WTC11 (cell line): ENCODE results near the gene NEDD4L. TPM values are rescaled to one million over a fixed set of nuclear protein-coding genes. Genes with fewer than 3 reads are reported as not detected.

ENCODE experiments used
- ATAC-seq: fragments of 200-7000 bp; cut with Tn5 transposase; 2 replicates; pipeline ENCODE4 v1.10.0; 2021; ENCODE audit warnings: mild to moderate bottlenecking, moderate library complexity
- CTCF ChIA-PET: fragments of 300-600 bp; sonication (Branson Sonifier 250); formaldehyde crosslinking; loops from one replicate; lab custom pipeline; 2021; ENCODE audit warnings: antibody characterized with exemption; lab: Charles Lee
- POLR2A ChIA-PET: fragments of 350-600 bp; sonication (Branson Sonifier 250); formaldehyde crosslinking; loops from one replicate; lab custom pipeline; 2021; ENCODE audit warnings: antibody characterized with exemption; lab: Charles Lee
- DNase-seq: peaks from one replicate; pipeline ENCODE4 v3.0.0; 2021; ENCODE audit warnings: low spot score
- H3K27ac Mint-ChIP-seq: 2 replicates; pipeline ENCODE4 v1.8.0; 2021; ENCODE audit warnings: mixed read lengths
- H3K27me3 Mint-ChIP-seq: 2 replicates; pipeline ENCODE4 v1.8.0; 2021; ENCODE audit warnings: low read depth, mild to moderate bottlenecking, moderate library complexity, mixed read lengths
- H3K36me3 Mint-ChIP-seq: 2 replicates; pipeline ENCODE4 v1.8.0; 2021; ENCODE audit warnings: mixed read lengths
- H3K4me1 Mint-ChIP-seq: 2 replicates; pipeline ENCODE4 v1.8.0; 2022; ENCODE audit warnings: mixed read lengths
- H3K4me3 Mint-ChIP-seq: 2 replicates; pipeline ENCODE4 v1.8.0; 2021; ENCODE audit warnings: mild to moderate bottlenecking, moderate library complexity, mixed read lengths
- H3K9me3 Mint-ChIP-seq: 2 replicates; pipeline ENCODE4 v1.8.0; 2021; ENCODE audit warnings: mixed read lengths
- ATF2 ChIP-seq: sonication (generic); formaldehyde crosslinking; IDR thresholded peaks from 2 replicates; pipeline ENCODE4 v1.8.1; 2022; ENCODE audit warnings: low read depth, missing genetic modification reagents, borderline replicate concordance
- CTCF ChIP-seq: fragments of 200-600 bp; IDR thresholded peaks from 2 replicates; pipeline ENCODE4 v1.8.0; 2022; ENCODE audit warnings: antibody characterized with exemption
- ERG ChIP-seq: fragments of 250-450 bp; sonication (Bioruptor Pico); IDR thresholded peaks from 2 replicates; pipeline ENCODE4 v1.8.0; 2021; ENCODE audit warnings: mild to moderate bottlenecking
- ETV6 ChIP-seq: sonication (generic); formaldehyde crosslinking; IDR thresholded peaks from 2 replicates; pipeline ENCODE4 v1.8.1; 2022; ENCODE audit warnings: mild to moderate bottlenecking, missing genetic modification reagents
- FOXP1 ChIP-seq: sonication (generic); formaldehyde crosslinking; IDR thresholded peaks from 2 replicates; pipeline ENCODE4 v1.8.0; 2022; ENCODE audit warnings: missing genetic modification reagents, mild to moderate bottlenecking, moderate library complexity, borderline replicate concordance
- IRF2 ChIP-seq: sonication (generic); formaldehyde crosslinking; IDR thresholded peaks from 2 replicates; pipeline ENCODE4 v1.8.0; 2022; ENCODE audit warnings: low read depth, missing genetic modification reagents, borderline replicate concordance
- NFE2L1 ChIP-seq: sonication (generic); formaldehyde crosslinking; IDR thresholded peaks from 2 replicates; pipeline ENCODE4 v1.8.1; 2023; ENCODE audit warnings: missing genetic modification reagents
- NR2C2 ChIP-seq: sonication (generic); formaldehyde crosslinking; IDR thresholded peaks from 2 replicates; pipeline ENCODE4 v1.8.0; 2022; ENCODE audit warnings: mild to moderate bottlenecking, missing genetic modification reagents
- PRDM15 ChIP-seq: sonication (generic); formaldehyde crosslinking; IDR thresholded peaks from 2 replicates; pipeline ENCODE4 v1.8.0; 2022; ENCODE audit warnings: missing genetic modification reagents
- PRRX2 ChIP-seq: fragments of 250-450 bp; sonication (Bioruptor Pico); IDR thresholded peaks from 2 replicates; pipeline ENCODE4 v1.8.0; 2021; ENCODE audit warnings: mild to moderate bottlenecking
- SMAD3 ChIP-seq: sonication (generic); formaldehyde crosslinking; IDR thresholded peaks from 2 replicates; pipeline ENCODE4 v1.8.0; 2022; ENCODE audit warnings: missing genetic modification reagents, mild to moderate bottlenecking, borderline replicate concordance
- SP1 ChIP-seq: sonication (generic); formaldehyde crosslinking; conservative IDR thresholded peaks from 2 replicates; pipeline ENCODE4 v1.8.1; 2022; ENCODE audit warnings: missing genetic modification reagents
- ZNF232 ChIP-seq: sonication (generic); formaldehyde crosslinking; IDR thresholded peaks from 2 replicates; pipeline ENCODE4 v1.8.0; 2022; ENCODE audit warnings: mild to moderate bottlenecking, missing genetic modification reagents
- ZNF416 ChIP-seq: fragments of 250-450 bp; sonication (Bioruptor Pico); IDR thresholded peaks from 2 replicates; pipeline ENCODE4 v1.9.0; 2021; ENCODE audit warnings: mild to moderate bottlenecking, inconsistent platforms
- ZNF423 ChIP-seq: fragments of 250-450 bp; sonication (Bioruptor Pico); IDR thresholded peaks from 2 replicates; pipeline ENCODE4 v2.1.2; 2022; ENCODE audit warnings: mild to moderate bottlenecking, moderate library complexity
- ZNF532 ChIP-seq: fragments of 250-450 bp; sonication (Bioruptor Pico); IDR thresholded peaks from 2 replicates; pipeline ENCODE4 v1.9.0; 2021; ENCODE audit warnings: mild to moderate bottlenecking, borderline replicate concordance
- ZSCAN18 ChIP-seq: fragments of 250-450 bp; sonication (Bioruptor Pico); IDR thresholded peaks from 2 replicates; pipeline ENCODE4 v2.1.2; 2022; ENCODE audit warnings: mild to moderate bottlenecking, moderate library complexity
- total RNA-seq: library from RNA; stranded (reverse); gene quantifications from 3 replicates; pipeline ENCODE4 v1.2.3, GENCODE V29; 2021

The NEDD4L gene
- total RNA-seq, 1 experiment from 2014 or later = 88.0 TPM

- ChIA-PET CTCF (interaction anchor here (1.0 kb wide), 1 partner anchor 53 kb away, joined by 3 read pairs; no protein-coding TSS in a partner anchor), POLR2A (no interaction called here)
- DNase-seq = no peak
- Mint-ChIP-seq H3K27me3 (no peaks in the 10 kb centered on the region), H3K36me3 (peaks cover 23% of the 10 kb centered on the region; the same call in 1 of the 2 replicates), H3K9me3 (no peaks in the 10 kb centered on the region), H3K4me3 (no peak overlapping the region), H3K4me1 (no peaks in the 10 kb centered on the region), H3K27ac (no peak overlapping the region)
- no peak for ATAC-seq
- TF ChIP-seq SP1 (CRISPR knock-in tag) = no peak
- TF ChIP-seq FOXP1 (CRISPR knock-in tag) = no peak
- no peak for TF ChIP-seq ZNF416 (CRISPR knock-in tag)
- no peak for TF ChIP-seq PRDM15 (CRISPR knock-in tag)
- TF ChIP-seq PRRX2 (CRISPR knock-in tag) = no peak
- no peak for TF ChIP-seq ZNF423 (CRISPR knock-in tag)
- no peak for TF ChIP-seq SMAD3 (CRISPR knock-in tag)
- TF ChIP-seq ATF2 (CRISPR knock-in tag) = no peak
- no peak for TF ChIP-seq IRF2
- TF ChIP-seq ZSCAN18 = no peak
- TF ChIP-seq NR2C2 (CRISPR knock-in tag) = no peak
- no peak for TF ChIP-seq ZNF532 (CRISPR knock-in tag)
- TF ChIP-seq ERG = no peak
- TF ChIP-seq ZNF232 (CRISPR knock-in tag) = no peak
- no peak for TF ChIP-seq ETV6 (CRISPR knock-in tag)
- no peak for TF ChIP-seq NFE2L1 (CRISPR knock-in tag)
- TF ChIP-seq CTCF = no peak
Observed at GRCh38 chr18:58325494-58325893, 281.5 kb downstream of the NEDD4L start.
